HFF-Myc (cell line): ENCODE results near the gene FAM118A.
"Not testable (repeated sequence)": the region's sequence is repeated elsewhere in the genome, so short reads cannot be mapped to it uniquely, and the experiment has no call there.

ENCODE experiments used
- DNase-seq: peaks from one replicate; pipeline ENCODE4 v3.0.0-alpha.2; 2011; ENCODE audit warnings: low read depth; ENCODE audit errors: extremely low read depth
- H3K4me3 ChIP-seq: replicated peaks from 2 replicates; pipeline ENCODE4 v1.5.1; 2011; ENCODE audit warnings: low read depth, mild to moderate bottlenecking, control low read depth, low read length
- CTCF ChIP-seq: IDR thresholded peaks from 2 replicates; pipeline ENCODE4 v1.5.1; 2012; ENCODE audit warnings: mild to moderate bottlenecking, low read depth, low read length, control low read depth; ENCODE audit errors: missing control alignments

FAM118A gene

GRCh38 chr22:45294030-45294429, 15.7 kb upstream of the FAM118A start:
- no peak for DNase-seq
- no peak for TF ChIP-seq CTCF
- no peak overlapping the region for H3K4me3 ChIP-seq

GRCh38 chr22:45295004-45295403, 14.7 kb upstream of the FAM118A start:
- not testable (repeated sequence) for DNase-seq, H3K4me3 ChIP-seq

- DNase-seq = no peak
- H3K4me3 ChIP-seq = no peak overlapping the region
- no peak for TF ChIP-seq CTCF
Observed at GRCh38 chr22:45295492-45295891, 14.2 kb upstream of the FAM118A start.

- no peak overlapping the region for H3K4me3 ChIP-seq
- no peak for TF ChIP-seq CTCF
- no peak for DNase-seq
Observed at GRCh38 chr22:45296628-45297297, 13.0 kb upstream of the FAM118A start.

- no peak for TF ChIP-seq CTCF
- DNase-seq = no peak
- no peak overlapping the region for H3K4me3 ChIP-seq
Observed at GRCh38 chr22:45298934-45299505, 10.7 kb upstream of the FAM118A start.

- no peak overlapping the region for H3K4me3 ChIP-seq
- TF ChIP-seq CTCF = no peak
- DNase-seq = no peak
Observed at GRCh38 chr22:45302751-45303150, 7.0 kb upstream of the FAM118A start.

GRCh38 chr22:45303181-45303580, 6.6 kb upstream of the FAM118A start:
- TF ChIP-seq CTCF = no peak
- no peak overlapping the region for H3K4me3 ChIP-seq
- no peak for DNase-seq
